Astrocyte (in vitro differentiated cells and primary cell): ENCODE measurements around the gene FGF1.

Source experiments
- CTCF ChIP-seq: IDR thresholded peaks from 2 replicates; pipeline ENCODE4 v1.5.1; 2011; ENCODE audit warnings: low read depth, mild to moderate bottlenecking, inconsistent platforms, low read length, moderate library complexity; ENCODE audit not compliant: insufficient read depth
- EZH2 ChIP-seq: IDR thresholded peaks from 2 replicates; pipeline ENCODE4 v1.6.1; 2012; ENCODE audit warnings: mild to moderate bottlenecking, low read length, inconsistent platforms; ENCODE audit not compliant: insufficient read depth

- no peak for TF ChIP-seq CTCF
- no peak for TF ChIP-seq EZH2
Observed at GRCh38 chr5:142703153-142703552, 17.3 kb upstream of the FGF1 start.
